Loucy (cell line): Measurements from ENCODE around the gene USP50.

ENCODE experiments used
- EZH2phosphoT487 ChIP-seq: fragments of 200-600 bp; IDR thresholded peaks from 2 replicates; pipeline ENCODE4 v1.6.1; 2018; ENCODE audit warnings: antibody characterized with exemption, mild to moderate bottlenecking, moderate library complexity, borderline replicate concordance
- TF ChIP-seq, protein P1 (sequence below): fragments of 200-600 bp; sonication (generic); conservative IDR thresholded peaks from 2 replicates; pipeline ENCODE4 v1.5.1; 2014; ENCODE audit warnings: mild to moderate bottlenecking, antibody characterized with exemption, low read length

DNA sequence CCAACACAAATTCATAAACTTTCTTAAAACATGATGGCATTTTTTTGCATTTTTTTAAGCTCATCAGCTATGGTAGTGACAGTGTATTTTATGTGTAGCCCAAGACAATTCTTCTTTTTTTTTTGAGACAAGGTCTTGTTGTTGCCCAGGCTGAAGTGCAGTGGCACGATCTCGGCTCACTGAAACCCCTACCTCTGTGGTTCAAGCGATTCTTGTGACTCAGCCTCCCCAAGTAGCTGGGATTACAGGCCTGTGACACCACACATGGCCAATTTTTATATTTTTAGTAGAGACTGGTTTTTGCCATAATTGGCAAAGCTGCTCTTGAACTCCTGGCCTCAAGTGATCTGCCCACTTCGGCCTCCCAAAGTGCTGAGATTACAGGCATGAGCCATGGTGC, 17.3 kb upstream of the USP50 start:
- TF ChIP-seq, protein P1, sequence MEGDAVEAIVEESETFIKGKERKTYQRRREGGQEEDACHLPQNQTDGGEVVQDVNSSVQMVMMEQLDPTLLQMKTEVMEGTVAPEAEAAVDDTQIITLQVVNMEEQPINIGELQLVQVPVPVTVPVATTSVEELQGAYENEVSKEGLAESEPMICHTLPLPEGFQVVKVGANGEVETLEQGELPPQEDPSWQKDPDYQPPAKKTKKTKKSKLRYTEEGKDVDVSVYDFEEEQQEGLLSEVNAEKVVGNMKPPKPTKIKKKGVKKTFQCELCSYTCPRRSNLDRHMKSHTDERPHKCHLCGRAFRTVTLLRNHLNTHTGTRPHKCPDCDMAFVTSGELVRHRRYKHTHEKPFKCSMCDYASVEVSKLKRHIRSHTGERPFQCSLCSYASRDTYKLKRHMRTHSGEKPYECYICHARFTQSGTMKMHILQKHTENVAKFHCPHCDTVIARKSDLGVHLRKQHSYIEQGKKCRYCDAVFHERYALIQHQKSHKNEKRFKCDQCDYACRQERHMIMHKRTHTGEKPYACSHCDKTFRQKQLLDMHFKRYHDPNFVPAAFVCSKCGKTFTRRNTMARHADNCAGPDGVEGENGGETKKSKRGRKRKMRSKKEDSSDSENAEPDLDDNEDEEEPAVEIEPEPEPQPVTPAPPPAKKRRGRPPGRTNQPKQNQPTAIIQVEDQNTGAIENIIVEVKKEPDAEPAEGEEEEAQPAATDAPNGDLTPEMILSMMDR, result no peak
- no peak for TF ChIP-seq EZH2phosphoT487
